ENCODE data around the gene RBM18. TPM values are rescaled to one million over a fixed set of nuclear protein-coding genes. Genes with fewer than 3 reads are reported as not detected.

The RBM18 gene
- total and polyA plus RNA-seq, 4 donors, result 7.6 to 16.6 (median 11.6) TPM

DNA sequence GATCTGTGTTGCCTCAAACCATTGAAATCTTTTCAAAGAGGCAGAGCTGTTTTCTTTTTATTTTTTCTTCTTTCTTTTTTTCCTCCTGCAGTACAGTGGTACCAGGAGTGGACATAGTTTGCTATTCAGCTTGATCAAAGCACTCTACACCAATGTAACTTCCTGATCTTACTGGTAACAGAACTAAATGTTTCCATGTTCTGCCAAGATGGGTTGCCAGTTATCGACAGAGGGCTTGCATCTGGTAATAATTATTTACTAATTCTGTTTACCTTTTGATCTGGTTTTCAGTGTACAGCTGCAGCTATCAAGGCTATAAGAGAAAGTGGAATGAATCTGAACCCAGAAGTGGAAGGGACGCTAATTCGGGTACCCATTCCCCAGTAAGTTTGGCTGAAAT is 26.8 kb upstream of the RBM18 start:
- peaks cover 14 to 15% of the 10 kb centered on the region in 2 donors for H3K36me3 ChIP-seq (ENCODE audit: control insufficient read depth in 1 of 2, insufficient read depth in 2 of 2, low read length in 1 of 2)
- H3K4me3 ChIP-seq (ENCODE audit: low read length in 2 of 2), result no peak overlapping the region
- H3K27ac ChIP-seq (ENCODE audit: low read depth in 1 of 2, low read length in 2 of 2), result no peak overlapping the region
- no peaks in the 10 kb centered on the region for H3K9me3 ChIP-seq (ENCODE audit: control insufficient read depth, low read length)
- no peak for DNase-seq
- intact Hi-C loops (cut with DNase I), result no loop called here
- no peak for ATAC-seq (ENCODE audit: low FRiP score)
- no peaks in the 10 kb centered on the region for H3K4me1 ChIP-seq (ENCODE audit: control insufficient read depth in 1 of 2, insufficient read depth in 2 of 2, low read length in 2 of 2)
- 86 to 88% methylated on average over 3 of the region's 3 CpGs for WGBS, 2 donors
- no peaks in the 10 kb centered on the region for H3K27me3 ChIP-seq (ENCODE audit: control insufficient read depth in 1 of 2, insufficient read depth in 2 of 2, low read length in 1 of 2)

DNA sequence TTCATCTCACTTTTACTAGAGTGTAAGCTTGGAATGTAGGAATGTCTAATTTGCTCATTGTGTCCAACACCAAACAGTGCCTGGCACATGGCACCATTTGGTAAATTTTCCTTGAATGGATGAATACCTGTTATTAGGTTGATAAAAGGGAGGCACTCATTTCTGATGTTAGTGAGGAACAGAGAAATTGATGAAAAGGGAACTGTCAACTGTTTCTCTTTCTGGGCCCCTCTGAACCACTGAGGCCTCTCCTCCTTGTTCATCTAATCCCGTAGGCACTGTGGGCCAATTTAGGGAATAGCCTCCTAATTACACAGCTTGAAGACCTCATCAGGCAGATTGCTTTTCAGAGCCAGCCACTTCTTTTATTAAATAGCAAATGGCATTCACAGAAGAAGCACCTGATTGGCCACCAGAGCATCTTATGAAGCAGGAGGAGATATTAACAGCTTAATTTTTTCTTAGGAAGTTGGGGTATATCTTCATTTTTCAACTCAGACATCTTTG is 22.6 kb upstream of the RBM18 start:
- WGBS, 2 donors, result 92 to 100% methylated on average over 1 of the region's 1 CpG
- Histone ChIP-seq H3K4me1 (ENCODE audit: control insufficient read depth in 1 of 2, insufficient read depth in 2 of 2, low read length in 2 of 2) (no peaks in the 10 kb centered on the region), H3K9me3 (ENCODE audit: control insufficient read depth, low read length) (no peaks in the 10 kb centered on the region), H3K27me3 (ENCODE audit: control insufficient read depth in 1 of 2, insufficient read depth in 2 of 2, low read length in 1 of 2) (no peaks in the 10 kb centered on the region), H3K27ac (ENCODE audit: low read depth in 1 of 2, low read length in 2 of 2) (no peak overlapping the region), H3K4me3 (ENCODE audit: low read length in 2 of 2) (no peak overlapping the region), H3K36me3 (ENCODE audit: control insufficient read depth in 1 of 2, insufficient read depth in 2 of 2, low read length in 1 of 2) (peaks cover 10 to 13% of the 10 kb centered on the region in 2 donors)
- intact Hi-C loops (cut with DNase I), result no loop called here
- DNase-seq (no peak), ATAC-seq (ENCODE audit: low FRiP score) (no peak)

DNA sequence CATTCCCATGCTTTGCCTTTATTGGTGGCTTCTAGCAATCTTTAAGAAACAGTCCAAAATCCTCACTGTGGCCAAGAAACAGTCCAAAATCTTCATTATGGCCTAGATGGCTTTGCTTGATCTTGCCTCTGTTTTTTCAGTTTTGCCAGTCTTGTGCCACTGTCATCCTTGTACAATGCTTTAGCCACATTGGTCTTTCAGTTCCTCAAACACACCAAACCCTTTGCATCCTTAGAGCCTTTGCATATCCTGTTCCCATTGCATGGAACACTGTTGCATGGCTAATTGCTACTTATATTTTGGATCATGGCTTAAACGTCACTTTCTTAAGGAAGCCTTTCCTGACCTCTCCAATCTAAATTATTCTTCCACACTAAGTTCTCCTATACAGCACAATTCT is 22.1 kb upstream of the RBM18 start:
- Histone ChIP-seq H3K4me1 (ENCODE audit: control insufficient read depth in 1 of 2, insufficient read depth in 2 of 2, low read length in 2 of 2) (no peaks in the 10 kb centered on the region), H3K9me3 (ENCODE audit: control insufficient read depth, low read length) (no peaks in the 10 kb centered on the region), H3K27ac (ENCODE audit: low read depth in 1 of 2, low read length in 2 of 2) (no peak overlapping the region), H3K36me3 (ENCODE audit: control insufficient read depth in 1 of 2, insufficient read depth in 2 of 2, low read length in 1 of 2) (peaks cover 9% of the 10 kb centered on the region in 2 donors), H3K27me3 (ENCODE audit: control insufficient read depth in 1 of 2, insufficient read depth in 2 of 2, low read length in 1 of 2) (no peaks in the 10 kb centered on the region), H3K4me3 (ENCODE audit: low read length in 2 of 2) (no peak overlapping the region)
- intact Hi-C loops (cut with DNase I), result no loop called here
- no peak for DNase-seq
- no peak for ATAC-seq (ENCODE audit: low FRiP score)
- 81 to 86% methylated on average over 1 of the region's 1 CpG for WGBS, 2 donors

DNA sequence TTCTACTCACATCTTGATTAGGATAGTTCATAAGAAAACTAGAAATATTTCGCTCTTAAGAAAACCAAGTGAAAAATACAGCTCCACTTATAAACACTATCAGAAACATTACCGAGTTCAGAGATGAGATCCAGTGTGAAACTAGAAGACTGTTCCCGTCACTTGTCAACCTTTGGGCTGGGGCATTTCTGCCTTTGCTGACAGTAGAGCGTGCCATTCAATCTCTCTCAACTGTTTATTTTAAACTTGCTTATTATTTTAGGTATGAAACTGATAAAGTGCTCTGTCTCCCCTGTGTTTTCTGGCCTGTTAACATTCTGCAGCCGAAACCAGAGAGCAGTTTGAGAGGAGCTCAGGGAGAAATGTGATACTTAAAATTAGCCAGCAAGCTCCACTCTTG is 16.7 kb upstream of the RBM18 start:
- WGBS, 2 donors, result 63 to 71% methylated on average over 5 of the region's 5 CpGs
- no peak overlapping the region for H3K4me3 ChIP-seq (ENCODE audit: low read length in 2 of 2)
- no peak overlapping the region for H3K27ac ChIP-seq (ENCODE audit: low read depth in 1 of 2, low read length in 2 of 2)
- DNase-seq (no peak), ATAC-seq (ENCODE audit: low FRiP score) (no peak)
- H3K9me3 ChIP-seq (ENCODE audit: control insufficient read depth, low read length), result no peaks in the 10 kb centered on the region
- intact Hi-C loops (cut with DNase I), result no loop called here
- peaks cover 0 to 2% of the 10 kb centered on the region in 2 donors for H3K4me1 ChIP-seq (ENCODE audit: control insufficient read depth in 1 of 2, insufficient read depth in 2 of 2, low read length in 2 of 2)
- no peaks in the 10 kb centered on the region for H3K27me3 ChIP-seq (ENCODE audit: control insufficient read depth in 1 of 2, insufficient read depth in 2 of 2, low read length in 1 of 2)
- peaks cover 3 to 9% of the 10 kb centered on the region in 2 donors for H3K36me3 ChIP-seq (ENCODE audit: control insufficient read depth in 1 of 2, insufficient read depth in 2 of 2, low read length in 1 of 2)

DNA sequence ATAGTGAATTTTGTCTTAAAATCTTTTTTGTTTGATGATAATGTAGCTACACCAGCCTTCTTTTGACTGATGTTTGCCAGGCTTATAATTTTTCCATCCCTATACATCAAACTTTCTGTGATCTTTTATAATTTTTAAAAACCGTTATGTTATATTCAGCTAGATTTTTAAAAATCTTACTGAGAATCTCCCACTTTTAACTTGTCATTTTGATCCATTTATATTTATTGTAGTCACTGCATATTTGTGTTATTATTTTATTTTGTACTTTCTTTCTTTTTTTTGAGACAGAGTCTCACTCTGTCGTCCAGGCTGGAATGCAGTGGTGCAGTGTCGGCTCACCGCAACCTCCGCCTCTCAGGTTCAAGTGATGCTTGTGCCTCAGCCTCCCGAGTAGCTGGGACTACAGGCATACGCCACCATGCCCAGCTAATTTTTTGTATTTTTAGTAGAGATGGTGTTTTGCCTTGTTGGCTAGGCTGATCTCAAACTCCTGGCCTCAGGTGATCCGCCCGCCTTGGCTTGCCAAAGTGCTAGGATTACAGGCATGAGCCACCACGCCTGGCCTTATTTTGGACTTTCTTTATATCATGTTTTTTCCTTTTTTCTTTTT is 12.8 kb upstream of the RBM18 start:
- intact Hi-C loops (cut with DNase I), result no loop called here
- Histone ChIP-seq H3K4me1 (ENCODE audit: control insufficient read depth in 1 of 2, insufficient read depth in 2 of 2, low read length in 2 of 2) (peaks cover 0 to 2% of the 10 kb centered on the region in 2 donors), H3K4me3 (ENCODE audit: low read length in 2 of 2) (no peak overlapping the region), H3K9me3 (ENCODE audit: control insufficient read depth, low read length) (no peaks in the 10 kb centered on the region), H3K36me3 (ENCODE audit: control insufficient read depth in 1 of 2, insufficient read depth in 2 of 2, low read length in 1 of 2) (peaks cover 2 to 4% of the 10 kb centered on the region in 2 donors), H3K27me3 (ENCODE audit: control insufficient read depth in 1 of 2, insufficient read depth in 2 of 2, low read length in 1 of 2) (no peaks in the 10 kb centered on the region), H3K27ac (ENCODE audit: low read depth in 1 of 2, low read length in 2 of 2) (no peak overlapping the region)
- no peak for ATAC-seq (ENCODE audit: low FRiP score)
- DNase-seq, result no peak
- 97 to 98% methylated on average over 10 of the region's 10 CpGs for WGBS, 2 donors

DNA sequence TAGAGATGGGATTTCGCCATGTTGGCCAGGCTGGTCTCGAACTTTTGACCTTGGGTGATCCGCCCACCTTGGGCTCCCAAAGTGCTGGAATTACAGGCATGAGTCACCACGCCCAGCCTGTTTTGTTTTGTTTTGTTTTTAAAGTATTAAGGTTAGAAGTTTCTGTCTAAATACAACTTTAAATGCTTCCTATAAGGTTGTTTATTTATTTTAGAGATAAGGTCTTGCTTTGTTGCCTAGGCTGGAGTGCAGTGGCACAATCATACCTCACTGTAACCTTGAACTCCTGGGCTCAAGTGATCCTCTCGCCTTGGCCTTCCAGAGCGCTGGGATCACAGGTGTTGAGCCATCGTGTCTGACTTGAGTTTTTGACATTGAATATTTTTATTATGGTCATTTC is 11.5 kb upstream of the RBM18 start:
- no peaks in the 10 kb centered on the region for H3K27me3 ChIP-seq (ENCODE audit: control insufficient read depth in 1 of 2, insufficient read depth in 2 of 2, low read length in 1 of 2)
- no peak overlapping the region for H3K4me3 ChIP-seq (ENCODE audit: low read length in 2 of 2)
- H3K9me3 ChIP-seq (ENCODE audit: control insufficient read depth, low read length), result no peaks in the 10 kb centered on the region
- intact Hi-C loops (cut with DNase I), result no loop called here
- DNase-seq, result no peak
- WGBS, 2 donors, result 98 to 99% methylated on average over 7 of the region's 7 CpGs
- ATAC-seq (ENCODE audit: low FRiP score), result no peak
- peaks cover 0 to 2% of the 10 kb centered on the region in 2 donors for H3K4me1 ChIP-seq (ENCODE audit: control insufficient read depth in 1 of 2, insufficient read depth in 2 of 2, low read length in 2 of 2)
- no peak overlapping the region for H3K27ac ChIP-seq (ENCODE audit: low read depth in 1 of 2, low read length in 2 of 2)
- H3K36me3 ChIP-seq (ENCODE audit: control insufficient read depth in 1 of 2, insufficient read depth in 2 of 2, low read length in 1 of 2), result peaks cover 3 to 4% of the 10 kb centered on the region in 2 donors

DNA sequence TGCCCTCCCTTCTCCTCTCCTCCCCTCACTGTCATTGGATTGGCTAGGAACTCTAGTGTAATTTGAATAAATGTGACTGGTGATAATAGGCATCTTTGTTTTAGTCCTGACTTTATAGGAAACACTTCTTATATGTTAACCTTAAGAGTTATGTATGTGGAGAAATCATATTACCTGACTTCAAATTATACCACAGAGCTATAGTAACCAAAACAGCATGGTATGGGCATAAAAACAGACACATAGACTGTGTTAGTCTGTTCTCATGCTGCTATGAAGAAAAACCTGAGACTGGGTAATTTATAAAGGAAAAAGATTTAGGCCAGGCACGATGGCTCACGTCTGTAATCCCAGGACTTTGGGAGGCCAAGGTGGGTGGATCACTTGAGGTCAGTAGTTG is 9.4 kb upstream of the RBM18 start:
- no peak for ATAC-seq (ENCODE audit: low FRiP score)
- H3K27ac ChIP-seq (ENCODE audit: low read depth in 1 of 2, low read length in 2 of 2), result no peak overlapping the region
- WGBS, 2 donors, result 96 to 98% methylated on average over 2 of the region's 2 CpGs
- H3K4me1 ChIP-seq (ENCODE audit: control insufficient read depth in 1 of 2, insufficient read depth in 2 of 2, low read length in 2 of 2), result no peaks in the 10 kb centered on the region
- H3K4me3 ChIP-seq (ENCODE audit: low read length in 2 of 2), result no peak overlapping the region
- intact Hi-C loops (cut with DNase I), result no loop called here
- no peaks in the 10 kb centered on the region for H3K27me3 ChIP-seq (ENCODE audit: control insufficient read depth in 1 of 2, insufficient read depth in 2 of 2, low read length in 1 of 2)
- peaks cover 4 to 5% of the 10 kb centered on the region in 2 donors for H3K36me3 ChIP-seq (ENCODE audit: control insufficient read depth in 1 of 2, insufficient read depth in 2 of 2, low read length in 1 of 2)
- H3K9me3 ChIP-seq (ENCODE audit: control insufficient read depth, low read length), result no peaks in the 10 kb centered on the region
- no peak for DNase-seq

DNA sequence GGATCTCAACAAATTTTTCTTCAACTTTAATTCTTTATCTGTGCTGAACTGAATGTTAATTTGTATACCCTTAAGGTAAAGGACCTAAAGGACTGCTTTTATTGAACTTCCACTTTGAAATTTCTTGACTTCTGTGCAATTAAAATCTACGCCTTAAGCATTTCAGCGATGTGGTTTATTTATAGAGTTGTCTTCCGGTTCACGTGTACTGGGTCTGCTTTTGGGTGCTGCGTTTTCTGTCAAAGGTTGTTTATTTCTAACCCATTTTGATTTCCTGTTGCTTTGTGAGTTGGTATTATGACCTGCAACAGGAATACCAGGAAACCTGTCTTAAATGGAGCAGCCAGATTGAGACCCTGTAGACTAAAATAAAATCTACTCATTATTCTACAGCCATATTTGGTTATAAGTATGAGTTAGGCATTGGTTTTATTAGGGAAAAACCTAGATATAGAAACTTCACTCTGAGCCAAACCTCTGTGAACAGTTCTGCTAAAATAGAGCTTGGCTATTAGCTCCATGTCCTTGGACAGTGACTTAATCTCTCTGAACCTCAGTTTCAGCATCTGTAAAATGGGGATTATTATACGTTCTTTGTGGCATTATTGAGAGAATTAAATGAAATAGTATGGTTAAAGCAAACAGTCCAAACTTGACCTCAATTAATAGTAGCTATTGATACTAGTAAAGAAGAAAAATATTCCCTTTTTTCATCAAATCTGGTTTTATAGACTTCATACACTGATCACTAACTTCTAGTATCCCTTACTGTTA is 3.6 kb upstream of the RBM18 start:
- H3K9me3 ChIP-seq (ENCODE audit: control insufficient read depth, low read length), result no peaks in the 10 kb centered on the region
- H3K4me3 ChIP-seq (ENCODE audit: low read length in 2 of 2), result no peak overlapping the region
- peaks cover 2 to 5% of the 10 kb centered on the region in 2 donors for H3K4me1 ChIP-seq (ENCODE audit: control insufficient read depth in 1 of 2, insufficient read depth in 2 of 2, low read length in 2 of 2)
- no peaks in the 10 kb centered on the region for H3K27me3 ChIP-seq (ENCODE audit: control insufficient read depth in 1 of 2, insufficient read depth in 2 of 2, low read length in 1 of 2)
- no peak for ATAC-seq (ENCODE audit: low FRiP score)
- peaks cover 4 to 5% of the 10 kb centered on the region in 2 donors for H3K36me3 ChIP-seq (ENCODE audit: control insufficient read depth in 1 of 2, insufficient read depth in 2 of 2, low read length in 1 of 2)
- 81 to 83% methylated on average over 6 of the region's 6 CpGs for WGBS, 2 donors
- intact Hi-C loops (cut with DNase I), result no loop called here
- no peak overlapping the region for H3K27ac ChIP-seq (ENCODE audit: low read depth in 1 of 2, low read length in 2 of 2)
- DNase-seq, result no peak

Measured in aorta (tissue), 5 donors.